COLO829 (cell line): ENCODE results near the gene TLCD4.
"Not testable (repeated sequence)": the region's sequence is repeated elsewhere in the genome, so short reads cannot be mapped to it uniquely, and the experiment has no call there.

Experiments used
- DNase-seq: peaks from one replicate; pipeline ENCODE4 v3.0.0; 2012; ENCODE audit warnings: low spot score

The TLCD4 gene

DNA sequence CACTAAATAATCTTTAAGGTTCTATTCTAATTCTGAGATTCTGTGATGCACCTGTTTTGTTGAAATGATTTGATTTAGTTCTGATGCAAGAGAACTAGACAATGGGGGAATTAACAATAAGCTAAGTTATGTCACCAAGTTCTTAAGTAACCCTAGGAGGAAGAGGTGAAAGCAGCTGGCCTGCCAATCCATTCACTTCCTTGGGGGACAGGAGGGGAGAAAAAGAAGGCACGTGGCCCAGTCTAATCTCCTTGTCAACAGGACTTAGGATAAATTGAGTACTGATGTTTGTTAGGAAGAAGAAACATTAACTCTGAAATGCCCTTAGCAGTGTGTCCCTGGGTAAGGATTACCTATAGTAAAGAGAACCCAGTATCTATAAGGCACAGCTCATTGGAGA, 36.9 kb downstream of the TLCD4 start:
- DNase-seq: no peak

DNA sequence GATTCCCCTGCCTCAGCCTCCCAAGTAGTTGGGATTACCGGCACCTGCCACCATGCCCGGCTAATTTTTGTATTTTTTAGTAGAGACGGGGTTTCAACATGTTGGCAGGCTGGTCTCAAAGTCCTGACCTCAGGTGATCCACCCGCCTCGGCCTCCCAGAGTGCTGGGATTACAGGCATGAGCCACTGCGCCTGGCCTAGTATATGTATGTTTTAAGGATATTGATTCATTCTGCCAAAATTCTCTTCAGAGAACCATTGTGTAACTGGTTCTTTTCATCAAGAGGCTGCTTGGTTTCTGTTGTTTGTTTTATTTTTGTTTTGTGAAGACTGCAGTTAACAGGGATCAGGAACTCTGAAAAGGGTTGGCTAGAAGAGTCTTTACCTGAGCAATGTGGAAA, 48.4 kb downstream of the TLCD4 start:
- DNase-seq: not testable (repeated sequence)
